ENCODE data around the gene IFI16. TPM values are rescaled to one million over a fixed set of nuclear protein-coding genes. Genes with fewer than 3 reads are reported as not detected.
"Not testable (repeated sequence)": the region's sequence is repeated elsewhere in the genome, so short reads cannot be mapped to it uniquely, and the experiment has no call there.

Gene IFI16
- total and polyA plus RNA-seq, 10 of the 15 experiments (the other 5 are each of a cell fraction or from before 2014, with no cell fraction given), result 120 to 375 (median 188) TPM

DNA sequence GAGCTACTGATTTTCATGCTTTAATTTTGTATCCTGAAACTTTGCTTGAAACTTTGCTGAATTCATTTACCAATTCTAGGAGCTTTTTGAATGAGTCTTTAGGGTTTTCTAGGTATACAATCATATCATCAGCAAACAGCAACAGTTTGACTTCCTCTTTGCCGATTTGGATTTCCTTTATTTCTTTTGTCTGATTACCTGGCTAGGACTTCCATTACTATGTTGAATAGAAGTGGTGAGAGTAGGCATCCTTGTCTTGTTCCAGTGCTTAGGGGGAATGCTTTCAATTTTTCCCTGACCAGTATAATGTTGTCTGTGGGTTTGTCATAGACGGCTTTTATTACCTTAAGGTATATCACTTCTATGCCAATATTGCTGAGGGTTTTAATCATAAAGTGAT, 17.1 kb downstream of the IFI16 start:
- 33% methylated on average over 2 of the region's 2 CpGs for WGBS (ENCODE audit: insufficient coverage, insufficient replicate concordance, low lambda C conversion rate, missing lambda C conversion rate)
- H3K27me3 ChIP-seq (replicated peaks in 1 of 2; ENCODE audit: control insufficient read depth in 2 of 2, insufficient read depth in 2 of 2, low read length in 1 of 2); ATAC-seq; H3K27ac ChIP-seq (ENCODE audit: control insufficient read depth, insufficient read depth); H3K4me1 ChIP-seq (ENCODE audit: control insufficient read depth, insufficient read depth, low read length); FAIRE-seq; BruUV-seq (replicated peaks); H3K9ac ChIP-seq (ENCODE audit: control insufficient read depth, insufficient read depth, low read length); intact Hi-C loops (cut with micrococcal nuclease; ENCODE audit: unreplicated experiment); DNase-seq (ENCODE audit: low read depth, low spot score); H2AFZ ChIP-seq (ENCODE audit: control insufficient read depth, low read depth, low read length); H3K9me3 ChIP-seq (replicated peaks; ENCODE audit: control insufficient read depth, insufficient read depth, low read length); RAD21 ChIA-PET (ENCODE audit: unreplicated experiment): not testable (repeated sequence)
- in situ Hi-C loops (cut with MboI), result loop anchor here (25.0 kb wide), 1 partner anchor 1310 kb away; the partner anchor contains the start of genes COPA and NCSTN
- ChIA-PET CTCF (interaction anchor here (0.9 to 1.6 kb wide), 4 partner anchors 26 to 521 kb away, joined by 3 to 4 read pairs (median 4); no protein-coding TSS in a partner anchor), POLR2A (interaction anchor here (1.9 kb wide), 1 partner anchor 10 kb away, joined by 11 read pairs; no protein-coding TSS in a partner anchor), SMC1A (ENCODE audit: uncharacterized antibody, unreplicated experiment) (interaction anchor here (0.7 to 4.5 kb wide), 4 partner anchors 14 to 49 kb away, joined by 3 to 15 read pairs (median 4); partner anchors contain the start of genes AIM2 and IFI16)
- Histone ChIP-seq H3K4me3 (peak overlapping the region; percentile 38; the same call in 1 of the 2 replicates), H3K79me2 (ENCODE audit: control insufficient read depth, insufficient read depth, low read length) (peaks cover 79% of the 10 kb centered on the region), H4K20me1 (ENCODE audit: control insufficient read depth, insufficient read depth) (peaks cover 10% of the 10 kb centered on the region), H3K36me3 (ENCODE audit: control insufficient read depth in 2 of 2, insufficient read depth in 2 of 2, low read length in 1 of 2) (peaks cover 8 to 44% of the 10 kb centered on the region in 2 experiments), H3K4me2 (ENCODE audit: control insufficient read depth, insufficient read depth) (peak overlapping the region; percentile 7; the same call in 1 of the 2 replicates)

- CTCF ChIA-PET, result interaction anchor here (0.7 to 1.2 kb wide), 2 partner anchors 17 to 42 kb away, joined by 3 read pairs; no protein-coding TSS in a partner anchor
Observed at GRCh38 chr1:159030311-159030710, 20.6 kb downstream of the IFI16 start.

More at GRCh38 chr1:159030311-159030710, 20.6 kb downstream of the IFI16 start:
- TF ChIP-seq SMC3 (IDR thresholded peaks at IDR 0.05; ENCODE audit: borderline replicate concordance, low read length) (no peak), RUNX3 (IDR thresholded peaks at IDR 0.05; ENCODE audit: low read length) (no peak), LARP7 (IDR thresholded peaks at IDR 0.05) (no peak), IRF4 (IDR thresholded peaks at IDR 0.05; ENCODE audit: low read depth, low read length) (no peak), ETV6 (conservative IDR thresholded peaks at IDR 0.05 in 1 of 2, IDR thresholded peaks at IDR 0.05 in 1 of 2; ENCODE audit: borderline replicate concordance in 1 of 2, low read depth in 1 of 2) (no peak), NR2F1 (conservative IDR thresholded peaks at IDR 0.05) (no peak), CHD4 (IDR thresholded peaks at IDR 0.05) (no peak), MEF2A (IDR thresholded peaks at IDR 0.05; ENCODE audit: insufficient read depth, low read depth, low read length) (no peak)
- H3K4me3 ChIP-seq, result no peak overlapping the region
- ChIA-PET POLR2A (interaction anchor here (0.9 to 1.5 kb wide), 2 partner anchors 10 to 28 kb away, joined by 5 to 6 read pairs; no protein-coding TSS in a partner anchor), SMC1A (ENCODE audit: uncharacterized antibody, unreplicated experiment) (interaction anchor here (0.9 to 3.1 kb wide), 9 partner anchors 10 to 46 kb away, joined by 3 to 10 read pairs (median 4); partner anchors contain the start of gene AIM2), RAD21 (ENCODE audit: unreplicated experiment) (interaction anchor here (1.3 kb wide), 1 partner anchor 10 kb away, joined by 4 read pairs; no protein-coding TSS in a partner anchor)
- in situ Hi-C loops (cut with MboI), result loop anchor here (25.0 kb wide), 1 partner anchor 1307 kb away; the partner anchor contains the start of genes COPA and NCSTN
- no peaks in the 10 kb centered on the region for H3K4me1 ChIP-seq (ENCODE audit: control insufficient read depth, insufficient read depth, low read length)
- FAIRE-seq (no peak), DNase-seq (ENCODE audit: low read depth, low spot score) (no peak), ATAC-seq (no peak)
- H4K20me1 ChIP-seq (ENCODE audit: control insufficient read depth, insufficient read depth), result peaks cover 5% of the 10 kb centered on the region; the same call in 1 of the 2 replicates
- H3K79me2 ChIP-seq (ENCODE audit: control insufficient read depth, insufficient read depth, low read length), result peaks cover 57% of the 10 kb centered on the region
- no peaks in the 10 kb centered on the region; the same call in 2 of the 3 replicates for H3K9me3 ChIP-seq (replicated peaks; ENCODE audit: control insufficient read depth, insufficient read depth, low read length)
- intact Hi-C loops (cut with micrococcal nuclease; ENCODE audit: unreplicated experiment), result no loop called here
- no peaks in the 10 kb centered on the region for H3K27me3 ChIP-seq (replicated peaks in 1 of 2; ENCODE audit: control insufficient read depth in 2 of 2, insufficient read depth in 2 of 2, low read length in 1 of 2)
- H3K27ac ChIP-seq (ENCODE audit: control insufficient read depth, insufficient read depth), result no peak overlapping the region
- H2AFZ ChIP-seq (ENCODE audit: control insufficient read depth, low read depth, low read length), result no peak overlapping the region
- WGBS (ENCODE audit: insufficient coverage, insufficient replicate concordance, low lambda C conversion rate, missing lambda C conversion rate), result 100% methylated on average over 1 of the region's 1 CpG
- H3K4me2 ChIP-seq (ENCODE audit: control insufficient read depth, insufficient read depth), result no peak overlapping the region
- peaks cover 13 to 43% of the 10 kb centered on the region in 2 experiments for H3K36me3 ChIP-seq (ENCODE audit: control insufficient read depth in 2 of 2, insufficient read depth in 2 of 2, low read length in 1 of 2)
- BruUV-seq (replicated peaks), result no TSS peak
- H3K9ac ChIP-seq (ENCODE audit: control insufficient read depth, insufficient read depth, low read length), result no peak overlapping the region
